H4 (cell line): Measurements from ENCODE around the gene FMN2. TPM values are rescaled to one million over a fixed set of nuclear protein-coding genes. Genes with fewer than 3 reads are reported as not detected.

Experiments used
- DNase-seq: peaks from one replicate; pipeline ENCODE4 v3.0.0-alpha.2; 2015; ENCODE audit warnings: low spot score
- total RNA-seq: library from RNA; depleted of rRNA; stranded (reverse); fragments of >200 nt; shearing (Covaris generic); gene quantifications from 2 replicates; pipeline ENCODE4 v1.2.3, GENCODE V29; 2014

Gene FMN2
- total RNA-seq, 1 experiment from 2014 or later, result 5.2 TPM

DNA sequence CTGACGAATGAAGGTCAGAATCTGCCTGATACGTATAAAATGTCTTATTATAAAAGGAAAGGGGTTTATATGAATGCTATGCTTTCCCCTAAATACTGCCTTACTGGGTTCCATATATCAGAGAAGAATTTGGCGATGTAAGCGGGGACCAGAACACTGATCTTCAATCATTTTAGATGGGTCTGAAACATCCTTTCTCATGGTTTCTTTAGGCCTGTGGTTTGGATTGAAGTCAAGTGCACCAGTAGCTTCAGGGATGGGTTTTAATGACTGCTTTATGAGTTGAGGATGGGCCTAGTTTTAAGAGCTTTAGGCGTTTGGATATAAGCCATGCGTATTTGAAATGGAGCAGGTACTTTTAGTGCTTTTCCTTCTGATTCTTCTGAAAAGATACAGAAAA is 6.9 kb downstream of the FMN2 start:
- no peak for DNase-seq

DNA sequence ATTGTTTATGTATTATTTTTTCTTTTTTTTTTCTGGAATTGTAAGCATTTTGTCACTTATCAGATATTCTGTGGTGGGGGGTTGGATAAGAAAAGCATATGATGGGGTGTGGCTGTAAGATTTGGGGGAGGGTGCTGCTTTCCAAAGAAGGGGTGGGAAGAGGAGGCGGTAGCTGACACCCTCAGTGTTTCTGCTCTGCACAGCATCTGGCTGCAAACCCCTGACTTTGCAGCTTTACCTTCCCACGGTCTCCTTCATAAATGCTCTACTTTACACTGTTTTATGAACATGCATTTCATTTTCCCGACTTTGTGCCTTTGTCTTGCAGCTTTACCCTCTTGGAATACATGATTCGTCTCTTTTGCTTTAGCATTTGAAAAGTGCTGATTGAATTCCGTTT is 7.6 kb downstream of the FMN2 start:
- DNase-seq, result no peak

DNA sequence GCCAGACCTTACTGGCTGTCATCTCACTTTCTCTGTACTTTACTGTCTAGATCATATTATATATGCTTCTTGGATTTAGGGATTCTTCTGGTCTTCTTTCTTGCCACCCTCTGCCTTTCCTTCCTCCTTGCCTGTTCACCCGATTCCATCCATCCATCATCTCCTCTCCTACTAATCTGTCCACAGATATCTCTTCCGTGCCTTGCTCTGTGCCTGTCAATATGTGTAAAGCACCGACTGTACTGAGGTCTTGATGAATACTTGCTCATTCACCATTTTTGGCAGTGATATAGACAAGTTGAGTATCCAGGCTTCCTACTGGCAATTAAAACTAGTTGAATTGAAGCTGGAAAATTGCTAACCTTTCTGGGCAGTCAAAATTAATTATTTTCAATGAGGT is 8.1 kb downstream of the FMN2 start:
- DNase-seq, result no peak

DNA sequence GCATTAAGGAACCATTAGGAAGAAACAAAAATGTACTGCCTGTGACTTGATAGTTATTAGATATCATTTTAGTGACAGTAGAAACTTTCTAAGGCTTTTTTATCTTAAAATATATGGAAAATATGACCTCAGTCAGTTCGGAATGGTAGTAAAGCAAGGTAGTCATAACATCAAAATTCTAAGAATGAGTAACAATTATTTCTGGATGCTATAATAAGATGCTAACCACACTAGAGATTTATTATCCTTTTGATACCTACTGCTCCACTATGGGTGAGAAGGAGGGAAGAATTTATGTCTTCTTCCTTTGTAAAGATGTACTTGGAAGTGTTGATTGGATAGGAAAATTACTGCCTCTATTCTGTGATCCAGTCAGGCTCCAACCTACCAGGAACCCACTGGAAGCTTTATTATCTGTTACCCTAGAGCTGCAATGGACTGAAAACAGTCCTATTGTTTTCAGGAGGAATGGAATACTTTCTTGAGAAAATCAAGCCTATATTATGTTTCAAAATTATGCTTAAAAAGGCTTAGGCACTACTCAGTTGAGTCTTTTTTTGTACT is 8.8 kb downstream of the FMN2 start:
- DNase-seq, result no peak

DNA sequence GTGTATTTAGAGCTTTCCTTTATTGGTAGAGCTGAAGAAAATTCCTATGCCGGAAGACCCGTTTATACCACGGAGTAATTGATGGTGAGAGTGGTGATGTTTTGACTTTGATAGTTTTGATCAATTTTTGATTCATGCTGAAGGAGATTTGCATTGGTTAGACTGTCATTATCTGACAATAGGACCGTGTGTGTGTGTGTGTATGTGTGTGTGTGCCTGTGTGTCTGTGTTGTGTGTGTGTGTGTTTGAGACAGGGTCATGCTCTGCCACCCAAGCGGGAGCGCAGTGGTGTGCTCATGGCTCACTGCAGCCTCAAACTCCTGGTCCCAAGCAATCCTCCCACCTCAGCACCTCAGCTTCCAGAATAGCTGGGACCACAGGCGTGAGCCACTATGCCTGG is 9.6 kb downstream of the FMN2 start:
- DNase-seq, result no peak

DNA sequence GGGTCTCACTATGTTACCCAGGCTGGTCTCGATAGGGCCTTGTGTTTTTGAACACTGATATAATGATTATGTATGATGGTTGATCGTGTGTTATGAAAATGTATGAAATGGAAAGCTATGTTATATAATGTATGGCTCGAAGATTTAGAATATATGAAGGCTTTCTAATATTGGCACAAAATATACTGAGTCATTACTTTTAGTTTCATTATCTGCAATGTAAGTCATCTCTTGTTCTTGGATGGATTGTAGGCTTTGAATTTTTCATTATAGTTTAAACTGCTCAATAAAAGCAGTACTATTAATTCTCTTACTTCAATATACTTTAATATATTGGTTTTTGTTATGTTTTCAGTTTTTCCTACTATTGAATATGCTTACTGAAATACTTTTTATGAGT is 10.1 kb downstream of the FMN2 start:
- no peak for DNase-seq

DNA sequence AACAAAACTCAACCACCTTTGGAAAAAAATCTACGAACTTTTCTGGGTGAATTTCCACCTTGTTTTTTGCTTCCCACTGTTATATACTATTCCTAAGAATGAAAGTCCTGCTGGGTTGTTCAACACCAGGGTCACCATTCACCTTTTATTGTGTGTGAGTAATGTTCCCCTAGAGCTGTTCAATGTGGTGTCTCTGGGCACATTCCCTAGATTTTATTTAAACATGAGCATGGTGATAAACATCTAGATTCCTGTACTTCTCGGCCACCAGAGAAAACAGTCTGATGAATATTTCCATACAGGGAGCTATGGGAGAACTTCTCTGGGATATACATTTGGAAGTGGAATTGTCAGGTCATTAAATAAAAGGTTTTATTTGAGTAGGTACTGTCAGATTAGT is 13.0 kb downstream of the FMN2 start:
- no peak for DNase-seq

DNA sequence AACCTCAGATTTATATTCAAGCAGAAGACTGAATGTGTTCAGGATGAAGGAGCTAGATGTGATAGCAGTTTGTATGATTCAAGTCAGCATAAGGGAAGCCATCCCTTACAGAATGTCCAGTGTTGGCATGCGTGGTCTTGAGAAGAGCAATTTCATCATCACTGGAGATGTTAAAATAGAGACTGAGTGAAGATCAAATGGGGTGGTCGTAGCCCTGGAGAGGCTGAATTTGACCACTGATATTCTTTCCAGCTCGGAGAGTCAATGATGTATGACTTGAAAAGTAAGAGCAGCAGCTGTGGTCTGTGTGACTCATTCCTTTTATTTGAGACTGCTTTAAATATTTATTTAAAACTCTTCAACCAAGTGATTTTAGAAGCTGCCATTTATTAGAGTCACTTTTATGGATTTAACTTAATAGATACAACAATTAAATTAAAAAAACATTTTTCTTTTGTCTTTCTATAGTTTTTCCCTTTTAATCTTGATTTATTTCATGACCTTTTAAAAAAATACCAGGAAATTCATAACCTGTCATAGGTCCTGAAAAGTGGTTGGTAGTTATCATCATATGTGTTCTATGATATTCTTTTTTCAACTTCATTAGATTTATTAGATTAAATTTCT is 15.5 kb downstream of the FMN2 start:
- peak; percentile 59 for DNase-seq

DNA sequence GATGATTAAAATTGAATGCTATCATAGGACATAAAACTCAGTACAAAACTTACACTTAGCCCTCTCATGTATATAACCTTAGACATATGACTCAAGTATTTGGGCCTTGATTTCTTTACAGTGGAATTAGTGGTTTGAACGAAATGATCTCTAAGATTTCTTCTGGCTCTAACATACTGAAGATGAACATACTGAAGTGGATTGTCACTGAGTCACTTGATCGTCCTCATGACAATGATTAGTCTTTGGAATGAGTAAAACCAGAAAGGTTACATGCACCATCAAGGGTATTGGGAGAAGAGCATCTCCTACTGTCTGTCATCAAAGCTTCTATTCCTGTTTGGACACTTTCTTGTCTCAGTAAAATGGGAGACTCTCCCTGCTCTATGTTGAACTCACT is 17.4 kb downstream of the FMN2 start:
- no peak for DNase-seq

DNA sequence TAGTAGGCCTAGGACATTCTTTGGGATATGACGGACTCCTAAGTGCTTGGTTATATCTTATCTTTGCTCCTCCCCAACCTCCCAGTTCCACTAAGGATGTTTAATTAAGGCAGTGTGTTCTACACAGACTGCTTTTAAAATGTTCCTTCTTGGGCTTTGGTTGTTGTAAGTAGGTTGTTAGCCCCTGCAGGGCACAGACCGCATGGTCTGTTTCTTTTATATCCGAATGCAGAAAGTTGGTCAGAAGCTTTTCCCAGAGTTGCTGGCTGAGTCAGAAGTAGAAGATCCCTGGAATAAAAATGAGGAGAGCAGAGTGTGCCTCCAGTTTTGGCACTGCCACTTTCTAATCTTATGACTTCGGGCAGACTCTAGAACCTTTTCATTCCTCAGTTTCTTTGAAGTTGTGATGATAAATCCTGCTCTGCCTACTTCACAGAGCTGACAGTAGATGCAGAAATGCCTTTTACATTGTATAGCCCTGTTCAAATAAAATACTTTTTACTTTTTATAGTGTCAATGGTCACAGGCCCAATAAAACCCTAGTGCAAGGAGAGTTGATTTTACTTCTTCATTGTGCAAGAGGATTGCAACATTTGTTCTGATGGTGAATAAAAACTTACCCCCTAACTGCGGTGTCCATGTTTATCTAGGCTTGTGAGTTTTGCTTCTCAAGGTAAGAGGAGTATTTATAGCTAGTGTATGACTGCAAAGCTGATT is 18.4 kb downstream of the FMN2 start:
- peak; percentile 23 for DNase-seq

DNA sequence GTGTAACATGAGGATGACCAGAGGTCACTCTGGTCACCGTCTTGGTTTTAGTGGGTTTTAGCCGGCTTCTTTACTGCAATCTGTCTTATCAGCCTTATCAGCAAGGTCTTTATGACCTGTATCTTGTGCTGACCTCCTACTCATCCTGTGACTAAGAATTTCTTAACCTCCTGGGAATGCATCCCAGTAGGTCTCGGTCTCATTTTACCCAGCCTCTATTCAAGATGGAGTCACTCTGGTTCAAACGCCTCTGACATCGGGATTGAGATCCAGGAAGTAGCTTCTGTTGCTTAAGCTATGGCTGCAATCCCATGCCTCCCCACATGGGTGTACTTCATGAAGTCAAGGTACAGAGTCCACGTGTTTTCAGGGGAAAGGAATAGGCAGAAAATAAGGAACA is 19.9 kb downstream of the FMN2 start:
- DNase-seq, result no peak

DNA sequence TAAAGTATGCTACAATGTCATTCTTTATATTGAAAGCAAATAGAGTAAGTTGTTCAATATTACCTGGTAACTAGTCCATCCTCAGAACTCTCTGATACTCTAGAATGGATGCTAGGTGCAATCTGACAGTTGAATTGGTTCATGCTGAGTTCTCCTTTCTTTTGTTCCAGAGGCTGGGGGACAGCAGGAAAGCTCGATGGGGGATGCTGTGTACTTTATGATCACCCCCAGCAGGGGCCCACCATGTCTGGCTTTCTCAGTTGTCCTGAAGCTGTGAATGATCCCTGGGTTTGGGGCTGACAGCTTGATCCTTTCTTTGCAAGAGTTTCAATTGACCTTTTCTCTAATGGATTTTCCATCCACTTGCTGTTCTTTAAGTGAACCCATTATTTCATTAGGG is 22.5 kb downstream of the FMN2 start:
- DNase-seq, result no peak

DNA sequence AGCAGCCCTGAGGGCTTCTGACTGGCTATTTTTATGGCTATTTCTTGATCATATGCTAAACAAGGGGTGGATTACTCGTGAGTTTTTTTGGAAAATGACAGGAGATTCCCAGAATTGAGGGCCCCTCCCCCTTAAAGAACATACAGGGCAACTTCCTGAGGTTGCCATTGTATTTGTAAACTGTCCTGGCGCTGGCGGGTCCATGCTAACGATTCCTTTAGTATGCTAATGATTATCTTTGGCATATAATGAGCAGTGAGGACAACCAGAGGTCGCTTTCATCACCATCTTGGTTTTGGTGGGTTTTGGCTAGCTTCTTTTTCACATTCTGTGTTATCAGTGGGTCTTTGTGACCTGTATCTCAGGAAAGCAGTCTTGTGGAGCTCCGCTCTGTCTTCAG is 24.1 kb downstream of the FMN2 start:
- DNase-seq, result no peak

DNA sequence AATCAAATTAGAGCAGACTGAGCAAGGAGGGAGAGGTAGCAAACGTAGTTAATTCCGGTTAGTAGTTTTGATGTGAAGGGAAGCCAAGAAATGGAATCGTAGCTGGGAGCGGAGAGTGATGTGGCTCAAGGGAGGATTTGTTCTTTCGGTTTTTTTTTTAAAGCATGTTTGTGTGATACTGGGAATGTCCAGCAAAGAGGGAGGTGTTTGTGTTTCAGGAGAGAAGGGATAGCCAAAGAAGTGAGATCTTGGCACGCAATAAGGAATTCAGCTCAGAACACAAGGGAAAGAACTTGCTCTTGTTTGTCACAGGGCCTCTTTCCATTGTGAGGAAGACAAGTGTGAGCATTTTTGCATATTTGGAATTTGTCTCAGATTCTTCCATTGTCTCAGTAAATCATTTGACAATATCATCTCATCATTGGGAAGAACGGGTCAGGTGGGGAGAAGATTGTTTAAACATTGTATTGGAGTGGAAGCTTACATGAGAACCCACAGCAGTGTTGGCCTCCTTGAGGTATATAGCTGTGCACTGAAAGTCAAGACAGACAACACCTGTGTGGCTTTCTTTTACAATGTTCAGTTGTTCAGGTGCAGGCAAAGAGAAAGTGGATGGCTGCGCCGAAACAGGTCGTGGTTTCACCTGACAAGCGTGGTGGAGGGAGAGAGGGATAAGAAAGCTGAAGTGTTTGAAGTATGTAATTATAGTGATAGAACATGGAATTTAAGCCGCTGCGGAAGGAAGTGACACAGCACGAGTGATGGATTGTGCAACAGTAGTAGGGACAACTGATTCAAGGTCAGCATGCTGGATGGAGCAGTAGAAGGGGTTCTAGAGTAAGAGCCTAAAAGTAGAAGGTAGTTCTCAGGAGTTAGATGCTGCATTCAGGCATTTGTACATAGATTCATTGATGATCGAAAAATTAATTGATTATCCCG is 25.4 kb downstream of the FMN2 start:
- DNase-seq, result no peak

DNA sequence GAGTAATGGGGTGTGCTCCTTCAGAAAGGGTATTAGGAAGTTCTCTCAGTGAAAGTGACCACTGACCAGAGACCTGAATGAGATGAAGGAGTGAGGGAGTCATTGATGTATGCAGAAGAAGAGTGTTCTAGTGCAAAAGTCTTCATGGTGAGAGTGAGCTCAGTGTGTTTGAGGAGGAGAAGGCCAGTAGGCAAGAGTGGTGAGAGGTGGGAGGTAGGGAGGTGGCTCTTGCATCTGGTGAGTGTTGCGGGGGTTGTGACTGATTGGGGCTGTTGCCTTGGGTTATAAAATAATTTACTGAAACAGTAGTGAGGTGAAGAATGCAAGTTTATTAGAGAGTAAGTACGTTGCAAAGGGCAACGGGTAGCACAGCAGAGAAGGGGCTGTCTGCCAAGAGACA is 26.2 kb downstream of the FMN2 start:
- DNase-seq, result no peak

DNA sequence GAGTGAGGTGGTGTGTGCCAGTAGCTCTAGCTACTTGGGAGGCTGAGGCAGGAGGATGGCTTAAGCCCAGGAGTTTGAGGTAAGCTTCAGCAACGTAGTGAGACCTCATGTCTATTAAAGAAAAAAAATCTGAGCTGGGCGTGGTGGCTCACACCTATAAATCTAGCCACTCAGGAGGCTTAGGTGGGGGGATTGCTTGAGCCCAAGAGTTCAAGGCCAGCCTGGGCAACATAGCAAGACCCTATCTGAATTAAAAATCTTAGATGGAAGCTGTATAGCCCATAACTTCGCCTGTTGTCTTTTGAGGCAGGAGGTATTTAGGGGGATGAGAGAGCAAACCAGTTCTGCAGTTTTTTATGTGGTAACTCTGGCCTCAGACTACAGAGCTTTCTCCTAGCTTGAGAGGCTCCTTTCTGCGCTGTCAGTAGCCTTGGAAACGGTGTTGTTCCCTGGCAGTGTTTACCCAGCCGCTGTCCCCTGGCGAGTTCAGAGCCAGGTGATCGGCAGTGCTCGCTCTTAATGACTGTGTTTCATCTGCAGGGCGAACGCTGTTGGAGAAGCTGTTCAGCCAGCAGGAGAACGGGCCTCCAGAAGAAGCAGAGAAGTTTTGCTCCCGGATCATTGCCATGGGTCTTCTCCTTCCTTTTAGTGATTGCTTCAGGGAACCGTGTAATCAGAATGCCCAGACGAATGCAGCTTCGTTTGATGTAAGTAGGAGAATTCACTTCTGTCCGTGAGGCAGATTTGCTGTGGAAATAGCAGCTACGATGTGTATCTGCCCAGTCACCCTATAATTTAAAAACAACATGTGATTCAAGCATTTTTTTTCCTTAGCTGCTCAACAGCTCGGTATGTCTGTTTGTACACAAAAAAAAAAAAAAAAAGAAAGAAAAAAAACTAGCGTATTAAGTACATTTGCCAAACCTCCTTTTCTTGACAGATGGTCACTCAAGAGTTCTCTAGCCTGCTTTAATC is 31.2 kb downstream of the FMN2 start:
- peak; percentile 25 for DNase-seq

DNA sequence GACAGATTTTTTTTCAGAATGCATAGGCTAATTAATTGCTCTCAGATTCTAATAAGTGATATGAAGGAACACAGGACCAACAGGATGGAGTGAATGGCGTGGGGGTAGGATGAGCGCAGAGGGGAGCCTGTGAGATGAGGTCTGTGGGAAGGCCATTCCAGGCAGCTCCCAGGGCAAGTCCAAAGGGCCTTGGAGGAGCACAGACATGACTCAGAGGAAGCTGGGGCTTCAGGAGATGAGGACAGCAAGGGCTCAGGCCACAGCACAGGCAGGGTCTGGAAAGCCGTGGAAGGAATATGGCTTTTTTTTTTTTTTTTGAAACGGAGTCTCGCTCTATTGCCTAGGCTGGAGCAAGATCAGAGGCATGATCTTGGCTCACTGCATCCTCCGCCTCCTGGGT is 35.1 kb downstream of the FMN2 start:
- DNase-seq, result no peak

DNA sequence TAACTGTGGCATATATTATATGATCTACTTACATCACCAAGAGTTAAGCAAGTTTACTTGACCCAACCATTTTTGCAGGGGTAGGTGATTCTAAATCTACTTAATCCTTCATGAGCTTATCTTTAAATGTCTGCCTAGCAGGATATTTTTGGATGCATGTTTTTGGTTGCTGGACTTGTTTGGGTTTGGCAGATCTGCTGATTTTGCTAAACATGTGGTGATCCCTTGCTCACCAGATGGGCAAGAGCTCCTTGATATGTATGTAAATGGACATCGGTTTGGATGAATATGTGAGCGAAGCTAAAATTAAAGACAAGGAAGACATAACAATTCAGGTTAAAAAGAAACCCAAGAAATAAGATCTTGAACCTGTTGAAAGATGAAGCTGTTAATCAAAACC is 36.7 kb downstream of the FMN2 start:
- DNase-seq, result no peak

DNA sequence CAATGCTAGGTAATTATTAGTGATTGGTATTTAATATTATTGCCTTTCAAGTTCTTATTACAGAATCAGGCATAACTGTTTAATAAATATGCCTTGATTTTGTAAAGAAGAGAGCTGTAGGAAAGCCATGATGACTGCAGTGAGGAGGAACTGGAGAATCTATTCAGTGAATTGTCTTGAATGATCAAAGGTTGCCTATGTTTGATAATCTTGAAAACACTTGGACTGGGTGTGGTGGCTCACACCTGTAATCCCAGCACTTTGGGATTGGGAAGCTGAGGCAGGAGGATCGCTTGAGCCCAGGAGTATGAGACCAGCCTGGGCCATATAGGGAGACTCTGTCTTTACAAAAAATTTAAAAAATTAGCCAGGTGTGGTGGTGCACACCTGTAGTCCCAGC is 42.4 kb downstream of the FMN2 start:
- DNase-seq, result no peak

DNA sequence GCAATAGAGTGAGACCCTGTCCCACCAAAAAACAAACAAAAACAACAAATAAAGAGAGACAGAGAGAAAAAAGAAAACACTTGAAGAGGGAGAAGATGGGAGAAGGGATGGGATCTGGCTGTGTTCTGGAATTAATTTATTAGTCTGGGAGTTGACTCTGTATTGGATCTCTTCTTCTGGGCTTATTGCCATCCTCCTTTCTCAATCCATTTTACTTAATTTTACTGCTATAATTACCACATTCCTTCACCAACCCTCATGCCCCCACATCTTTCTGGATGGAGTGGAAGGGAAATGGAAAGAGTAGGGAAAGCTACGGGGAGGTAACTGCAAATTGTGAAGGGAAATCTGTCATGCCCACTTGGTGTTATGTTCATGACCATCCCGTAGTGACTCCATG is 42.9 kb downstream of the FMN2 start:
- no peak for DNase-seq

DNA sequence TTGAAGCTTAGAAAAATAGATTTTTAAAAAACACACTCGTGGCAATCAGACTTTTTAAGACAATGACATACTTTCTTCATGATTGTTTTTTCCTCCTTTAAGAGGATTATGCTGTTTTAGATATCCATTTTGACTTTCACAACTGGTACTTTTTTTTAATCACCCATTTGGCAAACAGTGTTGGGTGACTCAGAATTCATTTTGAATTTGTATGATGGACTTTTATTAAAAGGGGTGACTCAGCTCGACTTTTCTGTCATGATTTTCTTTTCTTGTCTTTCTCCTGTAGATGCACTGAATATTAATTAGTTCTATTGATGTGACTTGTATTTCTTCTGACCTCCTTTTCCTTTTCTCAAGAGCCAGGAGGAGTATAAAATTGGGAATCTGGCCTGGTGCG is 44.7 kb downstream of the FMN2 start:
- no peak for DNase-seq
